HepG2 (cell line): ENCODE measurements around the gene SP4. TPM values are rescaled to one million over a fixed set of nuclear protein-coding genes. Genes with fewer than 3 reads are reported as not detected.

Experiments used
- ATAC-seq: fragments of 200-7000 bp; cut with Tn5 transposase; 3 replicates; pipeline ENCODE4 v1.9.1; 2020; ENCODE audit warnings: mild to moderate bottlenecking, moderate library complexity
- Bru-seq: library from RNA; stranded (reverse); fragments of 400-500 nt; gene quantifications from one replicate; lab custom pipeline; 2021; lab: Mats Ljungman, UMichigan
- BruChase-seq, 2 experiments: library from RNA; stranded (reverse); fragments of 400-500 nt; gene quantifications; one replicate each; lab custom pipeline; 2021; lab: Mats Ljungman, UMichigan
- BruUV-seq: library from RNA; stranded (reverse); fragments of 400-500 nt; replicated peaks from 2 replicates; lab custom pipeline; 2021; lab: Mats Ljungman, UMichigan
- CTCF ChIA-PET: fragments of 300-600 bp; formaldehyde crosslinking; extraction: SDS; loops from one replicate; lab custom pipeline; 2021; ENCODE audit warnings: low total read pairs, inconsistent platforms, low intra/inter-chr PET ratio; lab: Yijun Ruan, JAX
- POLR2A ChIA-PET: fragments of 350-600 bp; sonication (Branson Sonifier 250); formaldehyde crosslinking; loops from one replicate; lab custom pipeline; 2020; ENCODE audit warnings: antibody characterized with exemption, inconsistent platforms; lab: Yijun Ruan, JAX
- DNase-seq: peaks from one replicate; pipeline ENCODE4 v3.0.0-alpha.2; 2015; ENCODE audit warnings: low spot score
- FAIRE-seq: peaks from 3 replicates; lab custom pipeline; 2011; peaks lifted over from hg19 to GRCh38; lab: Jason Lieb, UNC
- H2AFZ ChIP-seq: one replicate; pipeline ENCODE4 v1.6.1; 2011; ENCODE audit warnings: low read length, inconsistent platforms
- H3K27ac ChIP-seq: fragments of 300-600 bp; 3 replicates; pipeline ENCODE4 v1.8.0; 2011; ENCODE audit warnings: mixed run types, mild to moderate bottlenecking, mixed read lengths, low read length, inconsistent platforms; ENCODE audit not compliant: insufficient read depth; ENCODE audit errors: extremely low read length
- H3K27me3 ChIP-seq, 2 experiments: fragments of 200-600 bp in 1 of 2; 2 replicates in 1 of 2; 3 replicates in 1 of 2; pipeline versions ENCODE4 v1.6.0 to v1.8.0; 2011; ENCODE audit warnings: low read length in 2 of 2, mild to moderate bottlenecking in 2 of 2, moderate library complexity in 2 of 2, inconsistent platforms in 1 of 2; ENCODE audit not compliant: insufficient read depth in 2 of 2, control insufficient read depth in 1 of 2
- H3K36me3 ChIP-seq, 2 experiments: fragments of 200-600 bp in 1 of 2; replicated peaks in 1 of 2; 2 replicates in 1 of 2; 3 replicates in 1 of 2; pipeline versions ENCODE4 v1.5.1 to v1.8.0; 2011; ENCODE audit warnings: low read length in 2 of 2, inconsistent platforms in 1 of 2; ENCODE audit not compliant: insufficient read depth in 2 of 2, control insufficient read depth in 1 of 2
- H3K4me1 ChIP-seq: 2 replicates; pipeline ENCODE4 v1.5.1; 2012; ENCODE audit warnings: low read length, inconsistent platforms; ENCODE audit not compliant: insufficient read depth
- H3K4me2 ChIP-seq: 2 replicates; pipeline ENCODE4 v1.6.0; 2011; ENCODE audit warnings: low read depth, low read length, inconsistent platforms
- H3K4me3 ChIP-seq, 3 experiments: fragments of 200-600 bp in 1 of 3; sonication (generic), shearing (Covaris generic) in 1 of 3; replicated peaks in 1 of 3; 2 replicates each; pipeline ENCODE4 v1.5.1; 2011 to 2016; ENCODE audit warnings: low read length in 3 of 3, inconsistent platforms in 2 of 3, low read depth in 2 of 3, mild to moderate bottlenecking in 2 of 3, control low read depth in 1 of 3, mixed read lengths in 1 of 3; ENCODE audit not compliant: insufficient read depth in 1 of 3
- H3K79me2 ChIP-seq: one replicate; pipeline ENCODE4 v1.6.1; 2011; ENCODE audit warnings: low read length, inconsistent platforms; ENCODE audit not compliant: insufficient read depth
- H3K9ac ChIP-seq: 2 replicates; pipeline ENCODE4 v1.6.0; 2011; ENCODE audit warnings: mild to moderate bottlenecking, low read depth, low read length, inconsistent platforms; ENCODE audit not compliant: insufficient read depth
- H3K9me3 ChIP-seq: 2 replicates; pipeline ENCODE4 v1.5.1; 2012; ENCODE audit warnings: mild to moderate bottlenecking, low read length
- H4K20me1 ChIP-seq: 2 replicates; pipeline ENCODE4 v1.6.0; 2011; ENCODE audit warnings: inconsistent platforms, mild to moderate bottlenecking, low read length, moderate library complexity; ENCODE audit not compliant: insufficient read depth
- HNRNPK ChIP-seq: fragments of 200-400 bp; formaldehyde crosslinking; IDR thresholded peaks from 2 replicates; pipeline ENCODE4 v1.6.1; 2018; ENCODE audit warnings: low read length, low read depth, moderate library complexity, mild to moderate bottlenecking; ENCODE audit not compliant: poor library complexity, severe bottlenecking
- HNRNPL ChIP-seq: fragments of 200-400 bp; formaldehyde crosslinking; IDR thresholded peaks from 2 replicates; pipeline ENCODE4 v1.6.1; 2017; ENCODE audit warnings: mild to moderate bottlenecking, low read depth, low read length
- HOXA3 ChIP-seq: sonication (generic); formaldehyde crosslinking; IDR thresholded peaks from 2 replicates; pipeline ENCODE4 v1.5.0; 2020; ENCODE audit warnings: missing genetic modification reagents
- MTA3 ChIP-seq: sonication (generic); formaldehyde crosslinking; IDR thresholded peaks from 2 replicates; pipeline ENCODE4 v1.4.0; 2020; ENCODE audit warnings: missing genetic modification reagents
- PCBP2 ChIP-seq: fragments of 200-400 bp; formaldehyde crosslinking; optimal IDR thresholded peaks from 2 replicates; pipeline ENCODE3; 2018; ENCODE audit warnings: low read length, low read depth; ENCODE audit not compliant: poor library complexity, severe bottlenecking
- ZNF777 ChIP-seq: sonication (generic); formaldehyde crosslinking; IDR thresholded peaks from 2 replicates; pipeline ENCODE4 v1.4.0; 2020; ENCODE audit warnings: missing genetic modification reagents
- WGBS: methylation state at CpG from one replicate; pipeline ENCODE4 v1.1.6; 2017; ENCODE audit warnings: low lambda C conversion rate; 5-methylcytosine and 5-hydroxymethylcytosine counted together
- in situ Hi-C: cut with HindIII; loops from 2 replicates; pipeline ENCODE4 v1.10.0; 2017; ENCODE audit warnings: low pct_unique_long_range_greater_than_20kb; ENCODE audit not compliant: extremely low pct_ligation_motif_present
- intact Hi-C: fragments of 100-400 bp; cut with micrococcal nuclease; formaldehyde crosslinking; loops from one replicate; pipeline ENCODE4 v1.10.0; 2022; ENCODE audit not compliant: unreplicated experiment
- long read RNA-seq, 2 experiments: library from RNA in 1 of 2; library from polyadenylated mRNA in 1 of 2; stranded (forward) in 1 of 2; unstranded in 1 of 2; transcript quantifications; one replicate each; pipeline ENCODE4 v2.0.0, GENCODE V29; 2019 to 2022
- polyA minus RNA-seq, 3 experiments: library from RNA; depleted of rRNA, polyadenylated mRNA; stranded (reverse); fragments of >200 nt; gene quantifications; 2 replicates each; pipeline ENCODE4 v1.2.3, GENCODE V29; 2011; ENCODE audit warnings: low replicate concordance in 1 of 3
- polyA plus RNA-seq, 8 experiments: library from polyadenylated mRNA; depleted of rRNA in 3 of 8; stranded (reverse) in 7 of 8; unstranded in 1 of 8; fragments of >200 nt; fragmentation: Illumina TruSeq in 4 of 8; extraction: Trizol in 4 of 8; gene quantifications; 2 replicates each; pipeline versions ENCODE4 v1.2.1 to v1.2.3, GENCODE V29; 2011 to 2016; ENCODE audit warnings: low read depth in 4 of 8, missing spikeins in 1 of 8, mixed read lengths in 1 of 8; ENCODE audit not compliant: insufficient read depth in 1 of 8
- total RNA-seq, 5 experiments: library from RNA; depleted of rRNA; stranded (reverse); fragments of >200 nt; fragmentation: Illumina TruSeq; extraction: Trizol; gene quantifications; 2 replicates each; pipeline ENCODE4 v1.2.3, GENCODE V29; 2016; ENCODE audit warnings: low read depth in 1 of 5
- TF ChIP-seq, protein P1 (sequence below): sonication (generic); formaldehyde crosslinking; IDR thresholded peaks from 2 replicates; pipeline ENCODE4 v1.4.0; 2020; ENCODE audit warnings: mild to moderate bottlenecking, low read depth, missing genetic modification reagents
- TF ChIP-seq, protein P2 (sequence below): sonication (generic); formaldehyde crosslinking; IDR thresholded peaks from 2 replicates; pipeline ENCODE4 v1.5.0; 2020; ENCODE audit warnings: mild to moderate bottlenecking, missing genetic modification reagents
- TF ChIP-seq, protein P3 (sequence below): sonication (generic); formaldehyde crosslinking; IDR thresholded peaks from 2 replicates; pipeline ENCODE4; 2020; ENCODE audit warnings: missing genetic modification reagents, mild to moderate bottlenecking, borderline replicate concordance

Gene SP4
- total RNA-seq (2016; rRNA removed; fragmentation: Illumina TruSeq; extraction: Trizol): 4.8 and 6.5 TPM in 2 replicates
- total RNA-seq (2016; cell fraction: cytosol; rRNA removed; fragmentation: Illumina TruSeq; extraction: Trizol; ENCODE audit: low read depth): 0.71 and 2.3 TPM in 2 replicates
- 4.6 and 6.8 TPM in 2 replicates for total RNA-seq (2016; cell fraction: insoluble cytoplasmic fraction; rRNA removed; fragmentation: Illumina TruSeq; extraction: Trizol)
- total RNA-seq (2016; cell fraction: membrane; rRNA removed; fragmentation: Illumina TruSeq; extraction: Trizol): 2.0 and 2.7 TPM in 2 replicates
- total RNA-seq (2016; cell fraction: nucleus; rRNA removed; fragmentation: Illumina TruSeq; extraction: Trizol): 7.3 and 10.5 TPM in 2 replicates
- polyA plus RNA-seq (2011; rRNA removed): 2.7 TPM in 2 replicates
- polyA plus RNA-seq (2011; cell fraction: cytosol; rRNA removed): 1.4 and 1.9 TPM in 2 replicates
- 2.0 and 2.1 TPM in 2 replicates for polyA plus RNA-seq (2011; cell fraction: nucleus; rRNA removed)
- polyA plus RNA-seq (2012): 1.9 and 2.1 TPM in 2 replicates
- 0.09 and 0.10 TPM in 2 replicates for polyA plus RNA-seq (2016; cell fraction: cytosol; fragmentation: Illumina TruSeq; extraction: Trizol; ENCODE audit: low read depth)
- 3.8 and 4.0 TPM in 2 replicates for polyA plus RNA-seq (2016; cell fraction: insoluble cytoplasmic fraction; fragmentation: Illumina TruSeq; extraction: Trizol; ENCODE audit: low read depth)
- 0.48 and 0.50 TPM in 2 replicates for polyA plus RNA-seq (2016; cell fraction: membrane; fragmentation: Illumina TruSeq; extraction: Trizol; ENCODE audit: low read depth)
- 3.0 and 3.5 TPM in 2 replicates for polyA plus RNA-seq (2016; cell fraction: nucleus; fragmentation: Illumina TruSeq; extraction: Trizol; ENCODE audit: insufficient read depth, low read depth)
- polyA minus RNA-seq (2011; rRNA and poly(A)+ RNA removed; ENCODE audit: low replicate concordance): 11.1 and 11.3 TPM in 2 replicates
- polyA minus RNA-seq (2011; cell fraction: cytosol; rRNA and poly(A)+ RNA removed): 5.0 and 5.8 TPM in 2 replicates
- polyA minus RNA-seq (2011; cell fraction: nucleus; rRNA and poly(A)+ RNA removed): 23.1 and 26.9 TPM in 2 replicates
- percentile 69 among the genes with signal in this experiment for Bru-seq, nascent RNA
- percentile 55 among the genes with signal in this experiment for BruChase-seq, experiment 1, labeled RNA remaining after a 6-hour chase
- percentile 61 among the genes with signal in this experiment for BruChase-seq, experiment 2, labeled RNA remaining after a 2-hour chase
- long read RNA-seq, experiment 1, partial matches to known transcripts: 0 of 2 reads
- long read RNA-seq, experiment 1, other reads (novel, unspliced or antisense): 2 of 2 reads
- long read RNA-seq, experiment 2, partial matches to known transcripts: 0 of 2 reads
- long read RNA-seq, experiment 2, other reads (novel, unspliced or antisense): 2 of 2 reads

DNA sequence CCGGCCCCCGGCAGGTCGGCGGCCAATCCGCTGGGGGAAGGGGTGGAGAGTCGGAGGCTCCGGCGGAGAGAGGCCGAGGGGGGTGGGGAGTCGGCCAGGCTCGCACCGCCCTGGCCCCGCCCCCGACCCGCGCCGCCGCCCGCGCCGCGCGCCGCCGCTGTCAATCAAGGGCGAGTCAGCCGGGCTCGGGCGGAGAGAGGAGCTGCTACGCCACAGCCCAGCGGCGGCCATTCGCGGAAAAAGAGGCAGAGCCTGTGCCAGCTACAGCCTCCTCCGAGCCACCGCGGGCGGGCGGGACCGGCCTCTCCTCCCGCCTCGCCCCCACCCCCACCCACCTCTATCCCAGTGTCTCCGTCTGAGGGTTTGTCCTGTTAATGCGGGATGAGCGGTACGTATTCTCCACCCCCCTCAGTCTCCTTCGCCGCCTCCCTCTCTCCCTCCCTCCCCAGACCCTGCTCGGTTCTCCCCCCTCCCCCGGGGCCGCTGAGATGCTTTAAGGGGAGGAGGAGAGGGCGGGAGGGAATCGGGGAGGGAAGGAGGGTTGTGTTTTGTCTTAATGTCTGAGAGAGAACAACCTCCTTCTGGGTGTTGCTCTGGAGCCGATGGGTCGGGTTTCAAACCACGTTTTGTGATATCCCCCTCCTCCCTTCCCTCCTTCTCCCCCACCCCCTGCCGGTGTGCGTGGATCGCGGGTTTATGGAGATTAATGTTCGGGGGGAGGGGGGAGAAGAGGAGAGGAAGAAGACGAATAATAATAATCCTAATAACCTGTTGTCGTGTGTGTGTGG lies at the start of gene SP4:
SP4 (plus strand) TSS at position 213 of the 788 bp plus-strand sequence; CDS start at position 382, 169 bp downstream.
- H4K20me1 ChIP-seq: no peaks in the 10 kb centered on the region
- FAIRE-seq (peak; percentile 59), ATAC-seq (peak; percentile 87), DNase-seq (peak; percentile 78)
- H3K4me2 ChIP-seq: peak within 1 kb of the TSS; percentile 97
- no TSS peak for BruUV-seq
- no peaks in the 10 kb centered on the region for H3K9me3 ChIP-seq
- ChIA-PET CTCF (no interaction called here), POLR2A (interaction anchor here (0.5 kb wide), 1 partner anchor 57 kb away, joined by 3 read pairs; no protein-coding TSS in a partner anchor)
- no peaks in the 10 kb centered on the region for H3K27me3 ChIP-seq
- no peaks in the 10 kb centered on the region; a peak in 1 of 5 replicates for H3K36me3 ChIP-seq
- peak within 1 kb of the TSS; percentile 75 to 90 (median 83) for H3K4me3 ChIP-seq
- peak within 1 kb of the TSS; percentile 95 for H3K27ac ChIP-seq
- H3K79me2 ChIP-seq: no peaks in the 10 kb centered on the region
- 1% methylated on average over 31 of the region's 63 CpGs for WGBS
- H3K4me1 ChIP-seq: peaks cover 39% of the 10 kb centered on the region
- in situ Hi-C loops: no loop called here
- intact Hi-C loops: loop anchor here (1.0 to 5.0 kb wide), 3 partner anchors 61 to 167 kb away; no protein-coding TSS in a partner anchor
- H2AFZ ChIP-seq: peak within 1 kb of the TSS; percentile 17
- H3K9ac ChIP-seq: peak within 1 kb of the TSS; percentile 84
- TF ChIP-seq ZNF777 (CRISPR knock-in tag) (0 out of 2 replicates have a peak, but pooled peaks have one; percentile 1), HNRNPL (0 out of 2 replicates have a peak, but pooled peaks have one; percentile 6), PCBP2 (peak; percentile 32), HOXA3 (peak; percentile 43; the same call in 1 of the 2 replicates), HNRNPK (peak; percentile 52), MTA3 (CRISPR knock-in tag) (no peak)
- TF ChIP-seq, protein P1, sequence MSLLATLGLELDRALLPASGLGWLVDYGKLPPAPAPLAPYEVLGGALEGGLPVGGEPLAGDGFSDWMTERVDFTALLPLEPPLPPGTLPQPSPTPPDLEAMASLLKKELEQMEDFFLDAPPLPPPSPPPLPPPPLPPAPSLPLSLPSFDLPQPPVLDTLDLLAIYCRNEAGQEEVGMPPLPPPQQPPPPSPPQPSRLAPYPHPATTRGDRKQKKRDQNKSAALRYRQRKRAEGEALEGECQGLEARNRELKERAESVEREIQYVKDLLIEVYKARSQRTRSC (CRISPR knock-in tag): no peak
- TF ChIP-seq, protein P2, sequence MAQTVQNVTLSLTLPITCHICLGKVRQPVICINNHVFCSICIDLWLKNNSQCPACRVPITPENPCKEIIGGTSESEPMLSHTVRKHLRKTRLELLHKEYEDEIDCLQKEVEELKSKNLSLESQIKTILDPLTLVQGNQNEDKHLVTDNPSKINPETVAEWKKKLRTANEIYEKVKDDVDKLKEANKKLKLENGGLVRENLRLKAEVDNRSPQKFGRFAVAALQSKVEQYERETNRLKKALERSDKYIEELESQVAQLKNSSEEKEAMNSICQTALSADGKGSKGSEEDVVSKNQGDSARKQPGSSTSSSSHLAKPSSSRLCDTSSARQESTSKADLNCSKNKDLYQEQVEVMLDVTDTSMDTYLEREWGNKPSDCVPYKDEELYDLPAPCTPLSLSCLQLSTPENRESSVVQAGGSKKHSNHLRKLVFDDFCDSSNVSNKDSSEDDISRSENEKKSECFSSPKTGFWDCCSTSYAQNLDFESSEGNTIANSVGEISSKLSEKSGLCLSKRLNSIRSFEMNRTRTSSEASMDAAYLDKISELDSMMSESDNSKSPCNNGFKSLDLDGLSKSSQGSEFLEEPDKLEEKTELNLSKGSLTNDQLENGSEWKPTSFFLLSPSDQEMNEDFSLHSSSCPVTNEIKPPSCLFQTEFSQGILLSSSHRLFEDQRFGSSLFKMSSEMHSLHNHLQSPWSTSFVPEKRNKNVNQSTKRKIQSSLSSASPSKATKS: no peak
- TF ChIP-seq, protein P3, sequence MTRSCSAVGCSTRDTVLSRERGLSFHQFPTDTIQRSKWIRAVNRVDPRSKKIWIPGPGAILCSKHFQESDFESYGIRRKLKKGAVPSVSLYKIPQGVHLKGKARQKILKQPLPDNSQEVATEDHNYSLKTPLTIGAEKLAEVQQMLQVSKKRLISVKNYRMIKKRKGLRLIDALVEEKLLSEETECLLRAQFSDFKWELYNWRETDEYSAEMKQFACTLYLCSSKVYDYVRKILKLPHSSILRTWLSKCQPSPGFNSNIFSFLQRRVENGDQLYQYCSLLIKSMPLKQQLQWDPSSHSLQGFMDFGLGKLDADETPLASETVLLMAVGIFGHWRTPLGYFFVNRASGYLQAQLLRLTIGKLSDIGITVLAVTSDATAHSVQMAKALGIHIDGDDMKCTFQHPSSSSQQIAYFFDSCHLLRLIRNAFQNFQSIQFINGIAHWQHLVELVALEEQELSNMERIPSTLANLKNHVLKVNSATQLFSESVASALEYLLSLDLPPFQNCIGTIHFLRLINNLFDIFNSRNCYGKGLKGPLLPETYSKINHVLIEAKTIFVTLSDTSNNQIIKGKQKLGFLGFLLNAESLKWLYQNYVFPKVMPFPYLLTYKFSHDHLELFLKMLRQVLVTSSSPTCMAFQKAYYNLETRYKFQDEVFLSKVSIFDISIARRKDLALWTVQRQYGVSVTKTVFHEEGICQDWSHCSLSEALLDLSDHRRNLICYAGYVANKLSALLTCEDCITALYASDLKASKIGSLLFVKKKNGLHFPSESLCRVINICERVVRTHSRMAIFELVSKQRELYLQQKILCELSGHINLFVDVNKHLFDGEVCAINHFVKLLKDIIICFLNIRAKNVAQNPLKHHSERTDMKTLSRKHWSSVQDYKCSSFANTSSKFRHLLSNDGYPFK (CRISPR knock-in tag): 0 out of 2 replicates have a peak, but pooled peaks have one; percentile 34
